Erythroblast (primary cell): ENCODE measurements around the gene SFT2D1.
A peak's percentile ranks its signal among the peaks of the same experiment; 100 is the strongest.

Source experiments
- DNase-seq, 2 experiments: peaks; one replicate each; lab custom pipeline; 2025; lab: John Stamatoyannopoulos, UW
- GATA1 ChIP-seq: IDR thresholded peaks from 2 replicates; pipeline ENCODE4 v1.6.1; 2011; ENCODE audit warnings: low read depth, mild to moderate bottlenecking, control low read depth, low read length, moderate library complexity
- POLR2A ChIP-seq: IDR thresholded peaks from 2 replicates; pipeline ENCODE4 v1.6.1; 2011; ENCODE audit warnings: mild to moderate bottlenecking, low read length

The SFT2D1 gene

GRCh38 chr6:166313255-166314070 is 28.9 kb downstream of the SFT2D1 start:
- TF ChIP-seq GATA1 (no peak), POLR2A (no peak)
- peak; percentile 37 to 58 for DNase-seq

- no peak for TF ChIP-seq GATA1
- TF ChIP-seq POLR2A = no peak
- no peak for DNase-seq
Measured at GRCh38 chr6:166312832-166313231, 29.5 kb downstream of the SFT2D1 start.

GRCh38 chr6:166310634-166311033 is 31.7 kb downstream of the SFT2D1 start:
- no peak for DNase-seq
- TF ChIP-seq POLR2A (no peak), GATA1 (no peak)

DNA sequence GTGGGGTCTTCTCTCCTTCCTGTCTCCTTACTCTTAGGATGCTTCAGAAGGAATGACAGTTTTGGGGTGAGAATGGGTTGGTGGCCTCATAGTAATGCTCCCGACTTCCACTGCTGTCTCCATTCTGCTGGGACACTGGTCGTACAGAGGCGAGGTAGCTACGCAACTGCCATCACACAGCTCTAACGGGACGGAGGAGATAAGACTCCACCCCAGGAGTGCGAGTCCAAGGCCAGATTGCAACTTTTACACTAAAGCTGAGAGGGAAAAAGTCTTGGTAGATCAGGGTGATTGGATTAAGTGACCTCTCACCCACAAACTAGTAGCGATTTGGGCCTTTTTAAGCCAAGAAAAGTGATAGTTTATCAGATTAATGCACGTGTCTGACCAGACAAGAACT is 32.4 kb downstream of the SFT2D1 start:
- no peak for DNase-seq
- TF ChIP-seq POLR2A (no peak), GATA1 (no peak)

DNA sequence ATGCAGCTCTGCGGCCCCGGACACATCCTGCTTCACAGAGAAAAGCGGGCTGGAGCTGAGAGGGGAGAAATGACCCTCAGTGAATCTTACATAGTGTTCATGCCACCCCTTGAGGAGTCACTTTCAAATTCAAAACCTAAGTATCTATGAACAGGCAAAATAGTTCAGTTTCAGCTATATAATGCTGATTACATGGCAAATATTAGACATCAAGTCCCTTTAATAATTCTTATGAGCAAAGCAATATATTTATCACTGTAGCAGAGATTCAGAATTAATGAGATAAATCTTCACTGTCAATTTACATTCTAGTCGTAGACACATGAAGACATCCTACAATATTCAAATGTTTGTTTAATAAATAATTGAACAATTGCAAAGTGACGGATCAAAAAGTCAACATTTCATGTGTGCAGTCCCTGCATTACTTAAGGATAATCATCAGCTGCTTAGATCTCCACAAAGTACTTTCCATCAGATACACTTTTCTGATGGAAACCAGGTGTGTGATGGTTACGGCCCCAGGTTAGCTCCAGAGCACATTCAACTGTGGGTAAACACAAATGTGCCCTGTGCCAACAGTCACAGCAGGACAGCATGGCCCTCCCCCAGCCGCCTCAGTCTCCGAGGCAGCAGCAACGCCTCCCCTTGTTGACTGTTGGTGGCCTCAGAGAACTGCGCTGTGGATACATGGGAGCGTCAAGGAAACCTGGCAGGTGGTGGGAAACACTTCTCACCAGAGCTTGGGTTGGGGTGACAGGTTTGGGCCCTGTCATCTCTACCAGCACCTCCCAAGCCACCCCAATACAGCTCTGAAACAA is 33.4 kb downstream of the SFT2D1 start:
- TF ChIP-seq POLR2A = no peak
- no peak for TF ChIP-seq GATA1
- DNase-seq = no peak

DNA sequence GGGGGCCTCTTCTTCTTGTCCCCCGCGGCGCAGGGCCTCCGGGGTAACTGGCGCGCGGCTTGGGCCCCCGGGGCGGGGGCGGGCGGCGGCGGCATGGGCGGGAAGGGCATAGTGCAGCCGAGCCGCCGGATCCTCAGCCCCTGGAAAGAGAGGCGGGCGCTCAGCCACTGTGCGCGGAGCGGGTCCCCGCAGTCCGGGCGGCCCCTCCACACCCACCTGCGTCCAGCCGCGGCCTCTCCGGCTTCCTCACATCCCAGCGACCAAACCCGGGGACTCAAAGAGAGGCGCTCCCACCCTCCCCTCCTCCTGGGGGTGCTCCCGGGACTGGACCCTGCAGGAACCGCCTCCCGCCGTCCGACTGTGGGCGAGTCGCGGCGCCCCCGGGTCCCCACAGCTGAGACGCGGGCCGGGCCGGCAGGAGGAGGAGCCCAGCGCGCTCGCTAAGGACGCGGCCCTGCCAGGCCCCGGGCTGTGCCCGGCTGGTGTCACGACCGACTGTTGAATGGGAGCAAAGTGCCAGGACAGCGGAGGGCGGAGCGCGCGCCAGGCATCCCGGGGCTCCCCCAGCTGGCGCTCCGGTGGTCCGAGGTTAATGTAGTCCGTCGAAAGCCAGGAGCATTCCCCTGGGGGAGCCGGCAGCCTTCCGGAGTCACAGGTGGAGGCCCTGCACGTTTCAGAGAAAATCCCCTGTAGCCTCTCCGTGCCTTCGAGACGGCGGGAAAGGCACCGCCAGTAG is 34.1 kb downstream of the SFT2D1 start, which contains the start of gene PRR18:
PRR18 (minus strand) TSS at position 360 of the 736 bp plus-strand sequence; CDS start at position 110, 250 bp downstream.
- DNase-seq = no peak

GRCh38 chr6:166307082-166308032 is 35.0 kb downstream of the SFT2D1 start:
- TF ChIP-seq POLR2A = no peak
- TF ChIP-seq GATA1 = no peak
- DNase-seq = no peak

More for the DNA sequence above, 34.1 kb downstream of the SFT2D1 start, which contains the start of gene PRR18:
- TF ChIP-seq GATA1 (no peak), POLR2A (no peak)

- no peak for TF ChIP-seq POLR2A
- no peak for DNase-seq
Measured at GRCh38 chr6:166306378-166307081, 35.8 kb downstream of the SFT2D1 start.

DNA sequence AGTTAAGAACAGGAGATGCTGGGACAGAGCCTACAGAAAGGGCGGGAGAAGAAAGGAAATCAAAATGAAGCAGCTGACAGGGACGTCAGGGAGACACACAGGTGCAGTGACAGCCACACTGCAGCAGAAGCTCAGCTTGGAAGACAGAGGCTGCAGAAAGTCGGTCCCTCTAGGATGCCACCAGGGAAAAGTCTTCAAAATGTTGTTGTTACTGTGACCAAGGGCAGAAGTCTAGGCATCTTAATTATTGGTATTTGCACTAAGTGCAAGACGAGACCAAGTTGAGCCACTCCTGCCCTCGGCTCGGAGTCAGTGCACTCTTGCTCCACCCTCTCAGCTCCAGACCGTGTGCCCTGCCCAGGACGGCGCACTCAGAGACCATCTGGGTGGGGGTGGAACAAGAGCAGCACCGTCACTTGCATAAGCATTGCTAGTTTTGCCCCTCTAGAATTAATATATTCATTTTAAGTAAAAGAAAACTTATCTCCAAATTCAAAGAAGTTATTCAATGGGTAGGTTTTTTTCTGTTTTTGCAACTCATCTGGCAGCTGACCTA is 36.7 kb downstream of the SFT2D1 start:
- DNase-seq = no peak
- TF ChIP-seq GATA1 (no peak), POLR2A (no peak)

GRCh38 chr6:166304106-166304505 is 38.2 kb downstream of the SFT2D1 start:
- DNase-seq = no peak
- TF ChIP-seq POLR2A (no peak), GATA1 (no peak)

DNA sequence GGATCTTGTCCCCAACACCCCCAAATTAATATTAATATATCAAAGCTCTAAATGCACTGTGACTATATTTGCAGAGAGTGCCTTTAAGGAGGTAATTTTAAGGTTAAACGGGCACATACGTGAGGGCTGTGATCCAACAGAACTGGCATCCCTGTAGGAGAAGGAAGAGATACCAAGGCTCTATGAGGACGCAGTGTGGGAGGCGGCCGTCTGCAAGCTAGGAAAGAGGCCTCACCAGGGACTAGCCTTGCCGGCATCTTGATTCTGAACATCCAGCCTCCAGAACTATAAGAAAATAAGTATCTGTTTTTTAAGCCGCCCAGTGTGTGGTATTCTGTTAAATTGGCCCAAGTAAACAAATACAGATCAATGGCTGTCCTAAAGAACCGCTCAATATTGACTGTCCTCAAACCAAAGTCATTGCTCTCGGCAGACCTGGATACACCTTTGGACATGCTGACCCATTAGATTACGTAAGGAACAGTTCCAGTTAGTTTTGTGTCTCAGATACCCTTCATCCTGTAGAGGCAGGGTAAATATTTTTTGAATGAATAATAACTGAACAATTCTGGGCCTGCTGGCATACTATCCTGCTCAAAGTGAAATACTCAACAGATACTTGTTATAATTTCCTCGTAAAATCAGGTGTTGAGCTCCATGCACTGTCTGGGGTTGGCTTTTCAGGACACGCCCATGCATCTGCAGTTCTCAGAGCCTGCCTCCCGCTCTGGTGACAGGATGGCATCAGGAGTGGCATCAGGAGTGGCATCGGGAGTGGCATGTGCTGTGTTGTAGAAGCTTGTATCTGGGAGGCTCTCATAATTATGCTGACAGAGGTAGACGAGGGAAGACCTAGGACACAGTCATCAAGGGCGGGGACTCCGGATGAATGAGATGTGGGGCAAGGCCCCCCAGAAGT is 40.5 kb downstream of the SFT2D1 start:
- DNase-seq = no peak
- TF ChIP-seq GATA1 = no peak
- TF ChIP-seq POLR2A = no peak
